Hematopoietic multipotent progenitor cell treated with erythropoietin and hydrocortisone succinate and interleukin-3 and kit ligand, for 17 days (in vitro differentiated cells): ENCODE measurements around the gene PET100.

ENCODE experiments used
- DNase-seq: peaks from one replicate; pipeline ENCODE4 v3.0.0-alpha.2; 2015; ENCODE audit warnings: low spot score

The PET100 gene

DNA sequence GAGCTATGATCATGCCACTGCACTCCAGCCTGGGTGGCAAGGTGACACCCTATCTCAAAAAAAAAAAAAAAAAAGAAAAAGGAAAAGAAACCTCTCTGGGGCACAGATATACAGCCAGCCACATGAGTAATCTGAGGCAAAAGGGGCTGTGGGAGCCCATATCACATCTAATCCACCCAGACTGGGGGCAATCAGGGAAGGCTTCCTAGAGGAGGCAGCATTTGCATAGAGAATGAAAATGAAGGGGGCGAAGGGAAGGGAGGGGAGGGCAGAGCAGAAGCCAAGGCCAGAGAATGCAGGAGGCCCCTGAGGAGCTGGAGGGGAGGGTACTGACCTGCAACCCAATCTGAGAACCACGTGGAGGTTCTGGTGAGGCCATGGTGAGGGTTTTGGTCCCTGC is 20.6 kb downstream of the PET100 start:
- DNase-seq = no peak

DNA sequence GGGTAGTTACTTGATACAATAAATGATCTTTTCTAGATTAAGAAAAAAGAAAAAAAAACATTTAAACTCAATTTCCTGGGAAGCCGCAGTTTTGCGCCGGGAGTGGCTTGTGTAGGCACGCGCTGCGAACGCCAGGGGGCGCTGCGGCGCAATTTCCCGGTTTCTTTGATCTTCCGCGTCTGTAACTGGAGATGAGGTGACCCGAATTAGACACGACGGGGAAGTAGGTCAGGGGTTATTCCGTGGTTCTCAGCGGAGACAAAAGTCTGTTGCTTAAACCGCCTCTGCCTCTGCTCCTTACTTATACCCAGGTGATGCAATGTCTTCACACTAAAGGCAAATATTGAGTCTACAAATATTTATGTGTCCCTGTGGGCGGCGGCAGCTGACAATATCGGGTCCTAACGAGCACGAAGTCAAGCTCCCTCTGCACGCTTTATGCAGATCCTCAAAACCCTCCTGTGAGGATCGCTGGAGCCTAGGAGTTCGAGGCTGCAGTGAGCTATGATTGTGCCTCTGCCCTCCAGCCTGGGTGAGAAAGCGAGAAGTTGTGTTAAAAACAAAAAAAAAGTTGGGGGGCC is 22.6 kb downstream of the PET100 start:
- peak; percentile 90 for DNase-seq

DNA sequence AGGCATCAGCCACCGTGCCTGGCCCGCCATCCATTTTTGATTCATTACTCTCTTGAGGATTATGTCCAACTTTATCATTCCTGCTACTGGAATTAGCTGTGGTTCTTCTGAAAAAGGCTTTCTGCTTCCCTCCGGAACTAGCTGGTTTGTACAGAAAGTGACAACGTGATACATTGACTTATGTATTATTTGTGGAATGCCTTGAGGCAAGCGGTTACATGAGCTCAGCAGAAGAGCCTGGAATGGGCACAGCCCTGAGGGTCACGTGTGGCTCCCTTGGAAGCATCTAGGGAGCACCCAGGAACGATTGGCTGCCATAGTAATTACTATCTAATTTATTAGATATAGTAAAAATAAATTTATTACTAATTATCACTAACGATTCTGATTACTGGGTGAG is 24.8 kb downstream of the PET100 start:
- no peak for DNase-seq

DNA sequence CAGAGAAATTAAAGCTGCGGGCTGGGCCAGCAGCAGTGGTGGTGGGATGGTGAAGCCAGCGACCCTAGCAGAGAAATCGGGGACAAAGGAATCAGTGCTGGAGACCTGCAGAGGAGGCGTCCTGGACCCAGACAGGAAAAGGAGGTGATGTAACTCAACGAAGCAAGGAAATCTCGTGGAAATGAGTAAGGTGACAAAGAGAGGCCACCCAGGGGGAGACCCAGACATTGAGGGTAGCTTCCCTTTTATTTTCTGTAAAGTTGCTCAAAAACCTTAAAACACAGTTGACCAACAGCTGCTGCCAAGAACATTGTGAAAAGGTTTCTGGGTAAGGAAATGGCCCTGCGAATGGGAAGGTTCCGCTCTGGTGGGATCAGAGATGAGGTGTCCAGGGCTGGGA is 26.0 kb downstream of the PET100 start:
- DNase-seq = no peak

DNA sequence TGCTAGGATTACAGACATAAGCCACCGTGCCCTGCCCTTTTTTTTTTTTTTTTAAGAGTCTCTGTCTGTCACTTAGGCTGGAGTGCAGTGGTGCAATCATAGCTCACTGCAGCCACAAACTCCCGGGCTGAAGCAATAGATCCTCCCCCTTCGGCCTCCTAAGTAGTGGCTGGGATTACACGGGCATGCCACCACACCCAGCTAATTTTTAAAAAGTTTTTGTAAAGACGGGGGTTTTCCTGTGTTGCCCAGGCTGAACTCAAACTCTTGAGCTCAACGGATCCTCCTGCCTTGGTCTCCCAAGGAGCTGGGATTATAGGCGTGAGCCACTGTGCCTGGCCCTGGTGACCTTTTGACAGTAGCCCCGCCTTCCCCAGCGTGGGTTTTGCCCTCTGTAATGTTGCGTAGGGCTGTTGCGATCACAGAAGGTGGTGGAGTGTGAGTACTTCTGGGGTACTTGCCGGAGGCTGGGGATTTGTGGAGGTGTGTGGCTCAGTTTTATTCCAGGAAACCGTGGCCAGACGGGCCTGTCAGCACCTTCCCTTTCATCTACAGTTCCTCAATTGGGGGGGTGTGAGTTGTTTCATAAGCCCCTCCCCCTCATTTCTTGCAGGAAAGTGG is 27.6 kb downstream of the PET100 start:
- DNase-seq = no peak

DNA sequence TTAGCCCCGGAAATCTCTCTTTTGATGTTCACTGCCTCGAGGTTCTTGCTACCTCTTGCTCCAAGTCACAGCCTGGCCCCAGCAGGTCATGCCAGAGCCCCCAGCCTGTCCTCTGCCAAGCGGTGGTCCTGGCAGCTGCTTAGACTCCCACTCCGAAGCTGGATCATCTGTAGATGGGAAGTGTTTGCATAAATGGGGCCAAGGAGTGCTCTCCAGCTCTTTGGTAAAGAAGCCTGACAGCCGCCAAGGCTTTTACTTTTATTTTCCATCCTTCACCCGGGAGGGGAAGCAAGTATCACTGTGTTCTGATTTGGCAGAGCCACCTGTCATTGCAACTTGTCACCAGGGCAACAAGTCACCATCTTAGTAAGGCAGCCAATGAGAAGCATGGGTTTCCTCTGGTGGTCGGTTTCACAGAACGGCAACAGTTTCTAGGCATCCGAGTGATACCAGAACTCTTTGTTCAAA is 28.7 kb downstream of the PET100 start:
- DNase-seq = no peak

DNA sequence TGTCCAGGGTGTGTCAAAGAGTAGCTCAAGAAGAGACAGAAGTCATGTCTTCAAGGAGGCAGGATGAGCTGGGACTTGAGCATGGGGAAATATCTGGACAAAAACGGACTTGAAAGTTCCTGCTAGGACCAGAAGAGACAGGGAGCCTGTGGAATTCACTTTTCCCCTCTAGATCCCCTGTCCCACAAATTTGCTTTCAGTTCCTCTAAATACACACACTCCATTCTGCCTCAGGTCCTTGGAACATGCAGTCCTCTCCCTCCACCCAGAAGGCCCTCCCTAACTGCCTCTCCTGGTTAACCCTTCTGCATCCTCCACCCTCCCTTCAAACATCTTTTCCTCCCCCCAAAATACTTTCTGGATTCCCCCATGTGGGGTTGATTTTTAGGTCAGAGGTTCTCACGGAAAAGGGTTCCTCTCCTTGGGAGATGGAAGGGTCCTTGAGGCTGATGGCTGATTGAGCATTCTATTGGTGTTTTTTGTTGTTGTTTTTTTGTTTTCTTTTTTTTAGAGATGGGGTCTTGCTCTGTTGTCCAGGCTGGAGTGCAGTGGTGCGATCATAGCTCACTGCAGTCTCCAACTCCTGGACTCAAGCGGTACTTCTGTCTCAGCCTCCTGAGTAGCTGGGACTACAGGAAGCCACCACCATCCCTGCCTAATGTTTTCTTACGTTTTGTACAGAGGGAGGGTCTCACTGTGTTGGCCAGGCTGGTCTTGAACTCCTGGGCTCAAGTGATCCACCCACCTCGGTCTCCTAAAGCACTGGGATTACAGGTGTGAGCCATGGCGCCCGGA is 32.3 kb downstream of the PET100 start:
- no peak for DNase-seq

DNA sequence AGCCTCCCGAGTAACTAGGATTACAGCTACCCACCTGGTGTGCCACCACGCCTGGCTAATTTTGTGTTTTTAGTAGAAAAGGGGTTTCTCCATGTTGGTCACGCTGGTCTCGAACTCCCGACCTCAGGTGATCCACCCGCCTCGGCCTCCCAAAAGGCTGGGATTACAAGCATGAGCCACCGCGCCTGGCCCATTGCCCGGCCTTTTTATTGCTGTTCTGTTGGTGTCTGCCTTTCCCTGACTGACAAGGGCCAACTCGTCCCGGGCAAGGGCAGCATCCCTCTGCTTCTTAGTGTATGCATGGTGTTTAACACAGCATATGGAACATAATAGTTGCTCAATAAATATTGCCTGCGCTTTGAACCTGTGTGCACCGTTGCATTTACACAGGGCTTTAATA is 33.1 kb downstream of the PET100 start:
- DNase-seq = no peak

DNA sequence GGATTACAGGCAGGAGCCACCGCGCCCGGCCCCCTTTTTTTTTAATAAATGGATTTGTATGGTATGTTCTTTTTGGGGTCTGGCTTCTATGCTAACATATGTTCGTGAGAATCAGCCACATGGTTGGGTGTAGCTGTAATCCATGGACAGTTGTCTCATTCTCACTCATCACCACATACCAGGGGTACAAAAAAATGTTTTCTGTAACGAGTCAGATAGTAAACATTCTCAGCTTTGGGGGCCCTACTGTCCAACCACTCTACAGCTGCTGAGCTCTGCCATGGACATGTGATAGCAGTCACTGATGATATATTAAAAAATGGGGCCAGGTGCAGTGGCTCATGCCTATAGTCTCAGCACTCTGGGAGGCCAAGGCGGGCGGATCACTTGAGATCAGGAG is 34.1 kb downstream of the PET100 start:
- DNase-seq = no peak

DNA sequence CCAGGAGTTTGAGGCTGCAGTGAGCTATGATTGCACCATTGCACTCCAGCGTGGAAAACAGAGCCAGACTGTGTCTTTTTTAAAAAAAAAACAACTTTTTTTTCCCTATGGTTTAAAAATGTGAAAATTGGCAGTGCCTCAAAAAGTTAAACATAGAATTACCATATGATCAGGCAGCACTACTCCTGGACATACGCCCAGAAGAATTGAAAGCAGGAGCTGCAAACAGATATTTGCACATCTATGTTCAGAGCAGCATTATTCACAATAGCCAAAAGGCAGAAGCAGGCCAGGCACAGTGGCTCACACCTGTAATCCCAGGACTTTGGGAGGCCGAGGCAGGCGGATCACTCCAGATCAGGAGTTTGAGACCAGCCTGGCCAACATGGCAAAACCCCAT is 35.5 kb downstream of the PET100 start:
- DNase-seq = no peak

DNA sequence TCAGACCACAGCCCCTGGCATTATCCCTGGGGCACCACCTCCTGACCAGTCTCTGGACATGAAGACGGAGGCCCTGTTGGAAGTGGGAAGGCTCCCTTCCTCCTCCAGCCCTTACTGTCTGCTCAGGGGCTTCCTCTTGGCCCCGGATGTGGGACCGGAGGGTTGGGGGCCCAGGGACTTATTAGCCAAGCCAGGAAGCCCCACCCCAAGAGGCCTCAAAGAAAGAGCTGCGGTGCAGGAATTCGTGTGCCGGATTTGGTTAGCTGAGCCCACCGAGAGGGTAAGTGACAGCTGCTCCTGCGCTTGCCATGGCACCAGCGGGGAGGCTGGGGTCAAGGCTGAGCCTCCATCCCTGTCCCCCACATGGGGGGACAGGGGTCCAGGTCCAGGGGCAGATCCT is 39.2 kb downstream of the PET100 start, which contains the start of gene RETN:
RETN (plus strand) TSS at position 208 of the 400 bp plus-strand sequence. CDS start 278 bp downstream, outside the sequence.
- DNase-seq = no peak

DNA sequence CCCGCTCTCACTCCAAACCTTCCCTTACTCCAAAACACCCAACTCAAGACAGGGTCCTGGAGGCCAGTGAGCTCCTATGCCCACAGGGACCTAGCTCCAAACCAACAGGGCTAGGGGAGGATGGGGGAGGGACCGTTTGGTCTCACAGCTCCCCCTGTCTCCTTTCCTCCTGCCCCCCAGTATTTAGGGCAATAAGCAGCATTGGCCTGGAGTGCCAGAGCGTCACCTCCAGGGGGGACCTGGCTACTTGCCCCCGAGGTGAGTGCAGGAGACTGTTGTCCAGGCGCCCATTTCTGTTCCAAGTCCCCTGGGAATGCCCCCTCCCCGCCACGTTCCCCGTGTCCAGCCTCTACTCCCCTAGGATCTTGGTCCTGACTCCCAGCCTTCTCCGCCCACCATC is 40.0 kb downstream of the PET100 start:
- DNase-seq = no peak

DNA sequence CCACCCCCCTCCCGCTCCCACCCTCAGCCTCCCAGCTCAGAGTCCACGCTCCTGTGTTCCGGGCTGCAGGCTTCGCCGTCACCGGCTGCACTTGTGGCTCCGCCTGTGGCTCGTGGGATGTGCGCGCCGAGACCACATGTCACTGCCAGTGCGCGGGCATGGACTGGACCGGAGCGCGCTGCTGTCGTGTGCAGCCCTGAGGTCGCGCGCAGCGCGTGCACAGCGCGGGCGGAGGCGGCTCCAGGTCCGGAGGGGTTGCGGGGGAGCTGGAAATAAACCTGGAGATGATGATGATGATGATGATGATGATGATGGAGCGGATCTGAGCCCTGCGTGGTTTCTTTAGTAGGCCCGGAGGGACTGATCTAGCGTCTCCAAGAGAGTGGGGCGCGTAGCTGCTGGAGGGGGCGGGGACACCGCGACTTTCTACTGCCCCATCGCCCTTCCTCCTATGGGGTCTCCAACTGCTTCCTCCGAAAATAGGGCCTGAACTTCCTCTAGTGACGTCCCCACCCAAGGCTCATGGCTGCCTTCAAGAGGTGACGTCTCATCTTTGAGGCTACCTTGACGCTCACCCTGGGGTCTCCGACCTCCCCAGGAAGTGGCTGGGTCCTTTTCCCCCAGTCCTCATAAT is 40.7 kb downstream of the PET100 start:
- no peak for DNase-seq

DNA sequence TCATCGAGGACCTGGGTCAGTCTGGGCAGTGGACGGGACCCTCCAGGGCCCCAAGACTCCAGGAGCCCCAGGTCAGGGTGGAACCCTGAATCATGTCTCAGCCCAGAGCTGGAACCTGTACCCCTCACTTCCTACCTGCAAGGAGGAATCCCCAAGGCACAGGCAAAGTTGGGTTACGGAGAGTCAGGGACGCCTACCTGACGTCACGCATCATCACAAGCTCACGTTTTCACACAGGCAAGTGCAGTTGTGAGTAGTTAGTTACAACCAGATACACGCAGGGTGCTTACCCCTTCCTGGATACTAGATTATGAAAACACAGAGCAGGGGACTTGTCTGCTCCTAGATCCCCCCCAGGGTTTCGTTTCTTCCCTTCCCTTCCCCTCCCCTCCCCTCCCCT is 41.2 kb downstream of the PET100 start:
- DNase-seq = no peak

DNA sequence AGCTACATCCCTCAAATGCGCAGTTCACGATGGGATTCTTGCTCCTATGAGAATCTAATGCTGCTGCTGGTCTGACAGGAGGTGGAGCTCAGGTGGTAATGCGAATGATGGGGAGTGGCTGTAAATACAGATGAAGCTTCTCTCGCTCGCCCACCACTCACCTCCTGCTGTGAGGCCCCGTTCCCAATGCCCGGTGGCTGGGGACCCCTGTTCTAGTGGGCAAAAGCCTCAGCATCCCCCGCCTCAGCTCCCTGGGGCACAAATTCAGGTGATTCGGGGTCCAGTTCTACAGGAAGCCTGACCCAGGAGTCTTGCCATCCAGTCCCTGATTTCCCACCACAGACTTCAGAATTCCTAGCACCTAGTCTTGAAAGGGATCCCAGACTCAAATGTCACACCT is 42.9 kb downstream of the PET100 start:
- DNase-seq = no peak

DNA sequence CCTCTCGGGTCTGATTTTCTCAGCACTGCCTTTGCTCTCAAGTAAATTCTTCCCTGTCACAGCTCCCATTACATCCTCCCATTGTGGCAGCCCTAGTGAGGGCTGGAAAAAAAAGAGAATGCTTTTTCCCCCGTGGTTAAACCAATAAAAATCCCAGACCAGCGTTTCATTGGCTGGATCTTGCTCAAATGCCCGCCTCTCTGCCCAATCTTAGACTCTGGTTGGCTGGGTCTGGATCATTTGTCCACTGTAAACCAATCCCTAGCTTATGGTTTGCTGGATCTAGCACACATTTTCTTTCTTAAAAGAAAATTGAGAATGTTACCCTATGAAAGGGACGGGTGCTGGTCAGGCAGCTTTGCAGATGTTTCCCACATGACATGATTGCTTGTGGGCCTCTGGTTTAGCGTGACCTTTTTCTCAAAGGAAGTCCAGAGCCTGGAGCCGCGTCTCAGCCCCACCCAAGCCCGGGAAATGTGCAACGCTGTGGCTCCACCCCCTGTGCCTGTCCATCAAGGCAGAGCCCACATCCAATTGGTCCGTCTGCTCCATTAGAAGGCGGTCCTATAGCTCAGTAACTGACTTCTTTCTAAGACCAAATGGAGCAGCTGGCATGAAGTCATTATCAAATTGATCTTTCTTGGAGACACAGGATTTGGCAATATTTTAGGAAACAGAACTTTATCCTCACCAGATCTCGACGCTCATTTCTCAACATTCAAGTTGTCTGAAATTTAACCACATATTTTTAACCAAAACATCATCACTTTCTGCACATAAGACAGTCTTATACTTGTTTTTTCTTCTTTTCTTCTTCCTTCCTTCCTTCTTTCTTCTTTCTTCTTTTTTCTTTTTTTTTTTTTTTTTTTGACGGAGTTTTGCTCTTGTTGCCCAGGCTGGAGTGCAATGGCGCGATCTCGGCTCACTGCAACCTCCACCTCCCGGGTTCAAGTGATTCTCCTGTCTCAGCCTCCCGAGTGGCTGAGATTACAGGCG is 44.7 kb downstream of the PET100 start:
- DNase-seq = peak; percentile 53

DNA sequence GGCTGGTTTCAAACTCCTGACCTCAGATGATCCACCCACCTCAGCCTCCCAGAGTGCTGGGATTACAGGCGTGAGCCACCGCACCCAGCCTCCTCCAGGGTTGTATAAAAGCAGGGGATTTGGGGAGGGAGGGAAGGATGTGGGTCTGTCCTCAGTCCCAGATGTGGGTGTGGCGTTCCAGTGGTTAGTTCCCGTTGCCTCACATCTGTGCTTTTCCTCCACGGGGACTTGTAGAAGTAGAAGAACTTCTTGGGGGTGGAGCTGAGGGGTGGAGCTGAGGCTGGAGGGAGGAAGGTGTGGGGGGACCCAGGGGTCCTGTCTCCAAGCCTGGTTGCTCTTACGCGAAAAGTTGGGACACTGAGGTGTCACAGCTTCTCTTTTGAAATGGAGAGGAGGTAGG is 46.8 kb downstream of the PET100 start:
- DNase-seq = no peak

DNA sequence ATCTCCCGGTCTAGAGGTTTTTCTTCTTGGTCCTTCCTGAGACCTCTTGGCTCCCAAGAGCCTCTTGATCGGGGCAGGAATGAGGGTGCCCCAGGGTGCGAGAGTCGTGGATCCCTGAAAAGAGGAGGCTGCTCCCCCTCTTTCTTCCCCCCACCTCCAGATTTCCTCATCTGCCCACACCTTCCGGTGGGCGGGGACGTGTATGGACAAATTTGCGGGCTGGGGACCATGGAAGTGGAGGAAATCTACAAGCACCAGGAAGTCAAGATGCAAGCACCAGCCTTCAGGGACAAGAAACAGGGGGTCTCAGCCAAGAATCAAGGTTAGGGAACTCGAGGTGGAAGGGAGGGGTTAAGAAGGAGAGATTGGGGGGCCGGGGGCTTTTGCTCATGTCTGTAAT is 47.3 kb downstream of the PET100 start, which contains the start of gene MCEMP1:
MCEMP1 (plus strand) TSS at position 237 of the 400 bp plus-strand sequence; CDS start at position 268, 31 bp downstream.
- no peak for DNase-seq

DNA sequence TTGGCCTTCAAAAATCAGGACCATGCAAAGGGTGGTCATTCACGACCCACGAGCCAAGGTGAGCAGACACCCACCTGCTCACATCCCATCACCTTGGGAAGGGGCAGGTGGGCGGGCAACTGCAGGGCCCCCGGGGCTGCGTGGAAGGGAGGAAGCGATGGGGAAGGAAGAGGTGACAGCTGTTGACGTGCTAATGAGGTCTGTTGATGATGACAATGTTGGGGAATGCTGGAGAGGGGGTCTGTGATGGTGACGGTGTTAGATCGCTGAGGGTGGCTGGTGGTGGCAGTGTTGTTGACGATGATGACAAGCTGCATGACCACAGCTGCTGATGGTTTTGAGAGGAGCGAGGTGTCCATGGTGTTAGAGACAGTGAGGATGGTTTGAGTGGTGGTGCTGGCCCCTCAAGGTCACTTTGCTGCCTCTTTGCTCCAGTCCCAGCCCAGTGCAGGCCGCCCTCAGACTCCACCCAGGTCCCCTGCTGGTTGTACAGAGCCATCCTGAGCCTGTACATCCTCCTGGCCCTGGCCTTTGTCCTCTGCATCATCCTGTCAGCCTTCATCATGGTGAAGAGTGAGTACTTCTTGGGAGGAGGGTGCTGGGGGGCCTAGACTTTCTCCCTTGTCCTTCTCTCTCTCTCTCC is 48.2 kb downstream of the PET100 start:
- DNase-seq = peak; percentile 11

DNA sequence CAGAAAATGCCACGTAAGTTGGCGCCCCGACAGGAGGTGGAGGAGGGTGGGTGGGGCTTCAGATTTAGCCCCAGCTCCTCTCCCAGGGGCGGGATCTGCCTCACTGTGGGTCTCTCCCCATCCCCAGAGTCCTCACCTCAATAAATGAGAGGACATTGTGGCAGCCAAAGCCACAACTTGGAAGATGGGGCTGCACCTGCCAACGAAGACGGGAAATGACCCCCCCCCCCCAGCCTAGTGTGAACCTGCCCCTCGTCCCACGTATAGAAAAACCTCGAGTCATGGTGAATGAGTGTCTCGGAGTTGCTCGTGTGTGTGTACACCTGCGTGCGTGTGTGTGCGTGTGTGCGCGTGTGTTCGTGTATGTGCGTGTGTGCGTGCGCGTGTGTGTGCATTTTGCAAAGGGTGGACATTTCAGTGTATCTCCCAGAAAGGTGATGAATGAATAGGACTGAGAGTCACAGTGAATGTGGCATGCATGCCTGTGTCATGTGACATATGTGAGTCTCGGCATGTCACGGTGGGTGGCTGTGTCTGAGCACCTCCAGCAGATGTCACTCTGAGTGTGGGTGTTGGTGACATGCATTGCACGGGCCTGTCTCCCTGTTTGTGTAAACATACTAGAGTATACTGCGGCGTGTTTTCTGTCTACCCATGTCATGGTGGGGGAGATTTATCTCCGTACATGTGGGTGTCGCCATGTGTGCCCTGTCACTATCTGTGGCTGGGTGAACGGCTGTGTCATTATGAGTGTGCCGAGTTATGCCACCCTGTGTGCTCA is 49.6 kb downstream of the PET100 start:
- peak; percentile 83 for DNase-seq
